K562 (cell line): ENCODE measurements around the gene KASH5. TPM values are rescaled to one million over a fixed set of nuclear protein-coding genes. Genes with fewer than 3 reads are reported as not detected.

Experiments used
- DPF2 ChIP-seq: fragments of 450-650 bp; IDR thresholded peaks from 2 replicates; pipeline ENCODE4 v1.6.1; 2016
- ETS1 ChIP-seq: conservative IDR thresholded peaks from 2 replicates; pipeline ENCODE4 v1.6.1; 2011; ENCODE audit warnings: low read depth, mild to moderate bottlenecking, low read length; ENCODE audit not compliant: control insufficient read depth
- HDGF ChIP-seq: fragments of 450-650 bp; IDR thresholded peaks from 2 replicates; pipeline ENCODE4 v1.6.1; 2016
- HMG20B ChIP-seq: fragments of 250-450 bp; sonication (Bioruptor Pico); IDR thresholded peaks from 2 replicates; pipeline ENCODE4 v1.5.0; 2021; ENCODE audit warnings: mild to moderate bottlenecking
- MED1 ChIP-seq: sonication (generic); formaldehyde crosslinking; IDR thresholded peaks from 2 replicates; pipeline ENCODE4 v1.8.1; 2023; ENCODE audit warnings: missing genetic modification reagents, borderline replicate concordance
- MIER1 ChIP-seq: fragments of 450-650 bp; IDR thresholded peaks from 2 replicates; pipeline ENCODE4 v1.6.1; 2016; ENCODE audit warnings: antibody characterized with exemption, mild to moderate bottlenecking, low read depth
- NCOA4 ChIP-seq: fragments of 450-650 bp; IDR thresholded peaks from 2 replicates; pipeline ENCODE4 v1.6.1; 2018; ENCODE audit warnings: mild to moderate bottlenecking; ENCODE audit not compliant: partially characterized antibody
- STAG1 ChIP-seq: sonication (generic); formaldehyde crosslinking; IDR thresholded peaks from 2 replicates; pipeline ENCODE4 v1.5.0; 2020; ENCODE audit warnings: missing genetic modification reagents, borderline replicate concordance
- TRIM24 ChIP-seq, 2 experiments: fragments of 450-650 bp; IDR thresholded peaks; 2 replicates each; pipeline ENCODE4 v1.6.1; 2016
- ZNF512 ChIP-seq: IDR thresholded peaks from 2 replicates; pipeline ENCODE4 v1.6.1; 2016; ENCODE audit warnings: missing genetic modification characterization, missing compliant biosample characterization
- ZNF609 ChIP-seq: sonication (generic); formaldehyde crosslinking; IDR thresholded peaks from 2 replicates; pipeline ENCODE4 v1.8.1; 2023; ENCODE audit warnings: missing genetic modification reagents, mild to moderate bottlenecking, borderline replicate concordance
- ZNF740 ChIP-seq, 3 experiments: fragments of 200-800 bp in 1 of 3; sonication (Bioruptor generic) in 1 of 3; sonication (generic) in 1 of 3; formaldehyde crosslinking in 1 of 3; IDR thresholded peaks; 2 replicates each; pipeline versions ENCODE4 v1.6.1 to v1.8.0; 2016 to 2022; ENCODE audit warnings: mild to moderate bottlenecking in 2 of 3, missing compliant biosample characterization in 2 of 3, missing genetic modification characterization in 2 of 3, missing genetic modification reagents in 1 of 3
- ZNF785 ChIP-seq: fragments of 250-450 bp; sonication (Bioruptor Pico); IDR thresholded peaks from 2 replicates; pipeline ENCODE4 v1.4.0; 2020; ENCODE audit warnings: mild to moderate bottlenecking
- polyA plus RNA-seq, 8 experiments: library from polyadenylated mRNA; depleted of rRNA in 4 of 8; stranded (reverse) in 5 of 8; unstranded in 3 of 8; fragments of >200 nt; fragmentation: Nextera tagmentation in 2 of 8; fragmentation: Illumina TruSeq in 1 of 8; extraction: Ambion mirVana in 2 of 8; extraction: Trizol in 1 of 8; gene quantifications; 2 replicates each; pipeline versions ENCODE4 v1.2.1 to v1.2.3, GENCODE V29; 2011 to 2014; ENCODE audit warnings: inconsistent platforms in 1 of 8, missing spikeins in 1 of 8
- total RNA-seq, 7 experiments: library from RNA; depleted of rRNA in 6 of 7; stranded (reverse); fragments of >200 nt in 6 of 7; fragmentation: Illumina TruSeq in 2 of 7; extraction: Trizol in 2 of 7; gene quantifications; 2 replicates each; pipeline versions ENCODE4 v1.2.1 to v1.2.3, GENCODE V29; 2011 to 2021; ENCODE audit warnings: low replicate concordance in 1 of 7

The KASH5 gene
- total and polyA plus RNA-seq, 9 of the 15 experiments (the other 6 are each of a cell fraction or from before 2014, with no cell fraction given) = 0.07 to 0.84 (median 0.34) TPM; not detected in 1

- TF ChIP-seq ZNF609 (CRISPR knock-in tag) = no peak
- no peak for TF ChIP-seq HMG20B (CRISPR knock-in tag)
- TF ChIP-seq DPF2 = peak; percentile 69
- no peak for TF ChIP-seq ZNF785
- 0 out of 2 replicates have a peak, but pooled peaks have one; percentile 51 for TF ChIP-seq HDGF
- TF ChIP-seq MIER1 = peak; percentile 64; the same call in 1 of the 2 replicates
- peak; percentile 93 for TF ChIP-seq ZNF512 (tag)
- no peak for TF ChIP-seq STAG1 (CRISPR knock-in tag)
- TF ChIP-seq NCOA4 = peak; percentile 19
- TF ChIP-seq TRIM24 (IDR thresholded peaks at IDR 0.05) = 0 out of 4 replicates have a peak, but pooled peaks of 1 of the 2 experiments have one; percentile 13
- TF ChIP-seq MED1 (CRISPR knock-in tag) = no peak
- no peak for TF ChIP-seq ZNF740 (CRISPR knock-in tag; IDR thresholded peaks at IDR 0.05)
- TF ChIP-seq ZNF740 (tag; IDR thresholded peaks at IDR 0.05) = no peak
- no peak for TF ChIP-seq ETS1
These were observed 35.3 kb downstream of the KASH5 start, which contains the start of gene PTH2 (continued) for GRCh38 chr19:49423071-49423984.
